ENCODE data around the gene CNTNAP4.

CNTNAP4 gene

GRCh38 chr16:76385601-76386230, 108.5 kb downstream of the CNTNAP4 start:
- Histone ChIP-seq H3K27me3 (ENCODE audit: insufficient read depth, low read length) (no peaks in the 10 kb centered on the region), H3K4me1 (ENCODE audit: insufficient read depth, low read length) (no peaks in the 10 kb centered on the region), H2AFZ (ENCODE audit: low read depth, low read length) (no peak overlapping the region), H3K4me3 (ENCODE audit: low read length) (no peak overlapping the region), H3K9me3 (ENCODE audit: low read length) (no peaks in the 10 kb centered on the region), H3K36me3 (ENCODE audit: insufficient read depth, low read length) (no peaks in the 10 kb centered on the region)

GRCh38 chr16:76386784-76387183, 109.6 kb downstream of the CNTNAP4 start:
- Histone ChIP-seq H3K36me3 (ENCODE audit: insufficient read depth, low read length) (no peaks in the 10 kb centered on the region), H3K9me3 (ENCODE audit: low read length) (no peaks in the 10 kb centered on the region), H3K27me3 (ENCODE audit: insufficient read depth, low read length) (no peaks in the 10 kb centered on the region), H3K4me1 (ENCODE audit: insufficient read depth, low read length) (no peaks in the 10 kb centered on the region), H2AFZ (ENCODE audit: low read depth, low read length) (no peak overlapping the region), H3K4me3 (ENCODE audit: low read length) (no peak overlapping the region)

GRCh38 chr16:76387994-76388393, 110.8 kb downstream of the CNTNAP4 start:
- Histone ChIP-seq H3K4me3 (ENCODE audit: low read length) (no peak overlapping the region), H3K27me3 (ENCODE audit: insufficient read depth, low read length) (no peaks in the 10 kb centered on the region), H3K9me3 (ENCODE audit: low read length) (no peaks in the 10 kb centered on the region), H2AFZ (ENCODE audit: low read depth, low read length) (no peak overlapping the region), H3K36me3 (ENCODE audit: insufficient read depth, low read length) (no peaks in the 10 kb centered on the region), H3K4me1 (ENCODE audit: insufficient read depth, low read length) (no peaks in the 10 kb centered on the region)

- Histone ChIP-seq H3K36me3 (ENCODE audit: insufficient read depth, low read length) (no peaks in the 10 kb centered on the region), H3K27me3 (ENCODE audit: insufficient read depth, low read length) (no peaks in the 10 kb centered on the region), H2AFZ (ENCODE audit: low read depth, low read length) (no peak overlapping the region), H3K4me1 (ENCODE audit: insufficient read depth, low read length) (no peaks in the 10 kb centered on the region), H3K9me3 (ENCODE audit: low read length) (no peaks in the 10 kb centered on the region), H3K4me3 (ENCODE audit: low read length) (no peak overlapping the region)
Observed at GRCh38 chr16:76389126-76389525, 111.9 kb downstream of the CNTNAP4 start.

GRCh38 chr16:76390476-76390875, 113.3 kb downstream of the CNTNAP4 start:
- H3K4me1 ChIP-seq (ENCODE audit: insufficient read depth, low read length), result no peaks in the 10 kb centered on the region
- H3K27me3 ChIP-seq (ENCODE audit: insufficient read depth, low read length), result no peaks in the 10 kb centered on the region
- no peaks in the 10 kb centered on the region for H3K36me3 ChIP-seq (ENCODE audit: insufficient read depth, low read length)
- H3K9me3 ChIP-seq (ENCODE audit: low read length), result no peaks in the 10 kb centered on the region
- H2AFZ ChIP-seq (ENCODE audit: low read depth, low read length), result no peak overlapping the region
- H3K4me3 ChIP-seq (ENCODE audit: low read length), result no peak overlapping the region

- H3K27me3 ChIP-seq (ENCODE audit: insufficient read depth, low read length), result no peaks in the 10 kb centered on the region
- H3K4me1 ChIP-seq (ENCODE audit: insufficient read depth, low read length), result no peaks in the 10 kb centered on the region
- no peaks in the 10 kb centered on the region for H3K9me3 ChIP-seq (ENCODE audit: low read length)
- no peak overlapping the region for H2AFZ ChIP-seq (ENCODE audit: low read depth, low read length)
- H3K36me3 ChIP-seq (ENCODE audit: insufficient read depth, low read length), result no peaks in the 10 kb centered on the region
- H3K4me3 ChIP-seq (ENCODE audit: low read length), result no peak overlapping the region
Observed at GRCh38 chr16:76396977-76397376, 119.8 kb downstream of the CNTNAP4 start.

GRCh38 chr16:76409706-76410105, 132.5 kb downstream of the CNTNAP4 start:
- no peaks in the 10 kb centered on the region for H3K27me3 ChIP-seq (ENCODE audit: insufficient read depth, low read length)
- H3K9me3 ChIP-seq (ENCODE audit: low read length), result no peaks in the 10 kb centered on the region
- H3K4me1 ChIP-seq (ENCODE audit: insufficient read depth, low read length), result no peaks in the 10 kb centered on the region
- H3K4me3 ChIP-seq (ENCODE audit: low read length), result no peak overlapping the region
- H2AFZ ChIP-seq (ENCODE audit: low read depth, low read length), result no peak overlapping the region
- H3K36me3 ChIP-seq (ENCODE audit: insufficient read depth, low read length), result no peaks in the 10 kb centered on the region

GRCh38 chr16:76421571-76421970, 144.4 kb downstream of the CNTNAP4 start:
- no peak overlapping the region for H2AFZ ChIP-seq (ENCODE audit: low read depth, low read length)
- H3K36me3 ChIP-seq (ENCODE audit: insufficient read depth, low read length), result no peaks in the 10 kb centered on the region
- H3K4me3 ChIP-seq (ENCODE audit: low read length), result no peak overlapping the region

GRCh38 chr16:76428858-76429257, 151.7 kb downstream of the CNTNAP4 start:
- Histone ChIP-seq H3K4me3 (ENCODE audit: low read length) (no peak overlapping the region), H3K27me3 (ENCODE audit: insufficient read depth, low read length) (no peaks in the 10 kb centered on the region), H2AFZ (ENCODE audit: low read depth, low read length) (no peak overlapping the region), H3K36me3 (ENCODE audit: insufficient read depth, low read length) (no peaks in the 10 kb centered on the region), H3K4me1 (ENCODE audit: insufficient read depth, low read length) (no peaks in the 10 kb centered on the region), H3K9me3 (ENCODE audit: low read length) (no peaks in the 10 kb centered on the region)

More at GRCh38 chr16:76421571-76421970, 144.4 kb downstream of the CNTNAP4 start:
- Histone ChIP-seq H3K9me3 (ENCODE audit: low read length) (no peaks in the 10 kb centered on the region), H3K27me3 (ENCODE audit: insufficient read depth, low read length) (no peaks in the 10 kb centered on the region), H3K4me1 (ENCODE audit: insufficient read depth, low read length) (no peaks in the 10 kb centered on the region)

- Histone ChIP-seq H3K27me3 (ENCODE audit: insufficient read depth, low read length) (no peaks in the 10 kb centered on the region), H3K9me3 (ENCODE audit: low read length) (no peaks in the 10 kb centered on the region), H3K36me3 (ENCODE audit: insufficient read depth, low read length) (no peaks in the 10 kb centered on the region), H2AFZ (ENCODE audit: low read depth, low read length) (no peak overlapping the region), H3K4me1 (ENCODE audit: insufficient read depth, low read length) (peaks cover 14% of the 10 kb centered on the region), H3K4me3 (ENCODE audit: low read length) (no peak overlapping the region)
Observed at GRCh38 chr16:76441391-76441790, 164.2 kb downstream of the CNTNAP4 start.

GRCh38 chr16:76441876-76442275, 164.7 kb downstream of the CNTNAP4 start:
- Histone ChIP-seq H3K4me3 (ENCODE audit: low read length) (no peak overlapping the region), H3K27me3 (ENCODE audit: insufficient read depth, low read length) (no peaks in the 10 kb centered on the region), H3K9me3 (ENCODE audit: low read length) (no peaks in the 10 kb centered on the region), H3K36me3 (ENCODE audit: insufficient read depth, low read length) (no peaks in the 10 kb centered on the region), H2AFZ (ENCODE audit: low read depth, low read length) (no peak overlapping the region), H3K4me1 (ENCODE audit: insufficient read depth, low read length) (peaks cover 14% of the 10 kb centered on the region)

- Histone ChIP-seq H2AFZ (ENCODE audit: low read depth, low read length) (no peak overlapping the region), H3K9me3 (ENCODE audit: low read length) (no peaks in the 10 kb centered on the region), H3K27me3 (ENCODE audit: insufficient read depth, low read length) (no peaks in the 10 kb centered on the region)
Observed at GRCh38 chr16:76443973-76444372, 166.8 kb downstream of the CNTNAP4 start.

GRCh38 chr16:76444832-76445231, 167.6 kb downstream of the CNTNAP4 start:
- Histone ChIP-seq H3K4me1 (ENCODE audit: insufficient read depth, low read length) (peaks cover 14% of the 10 kb centered on the region), H3K9me3 (ENCODE audit: low read length) (no peaks in the 10 kb centered on the region), H2AFZ (ENCODE audit: low read depth, low read length) (no peak overlapping the region), H3K4me3 (ENCODE audit: low read length) (no peak overlapping the region), H3K27me3 (ENCODE audit: insufficient read depth, low read length) (no peaks in the 10 kb centered on the region), H3K36me3 (ENCODE audit: insufficient read depth, low read length) (no peaks in the 10 kb centered on the region)

More at GRCh38 chr16:76443973-76444372, 166.8 kb downstream of the CNTNAP4 start:
- H3K36me3 ChIP-seq (ENCODE audit: insufficient read depth, low read length), result no peaks in the 10 kb centered on the region
- no peak overlapping the region for H3K4me3 ChIP-seq (ENCODE audit: low read length)
- H3K4me1 ChIP-seq (ENCODE audit: insufficient read depth, low read length), result peaks cover 14% of the 10 kb centered on the region

GRCh38 chr16:76445815-76446214, 168.6 kb downstream of the CNTNAP4 start:
- Histone ChIP-seq H3K9me3 (ENCODE audit: low read length) (no peaks in the 10 kb centered on the region), H2AFZ (ENCODE audit: low read depth, low read length) (no peak overlapping the region), H3K27me3 (ENCODE audit: insufficient read depth, low read length) (no peaks in the 10 kb centered on the region), H3K4me1 (ENCODE audit: insufficient read depth, low read length) (peaks cover 12% of the 10 kb centered on the region), H3K4me3 (ENCODE audit: low read length) (no peak overlapping the region), H3K36me3 (ENCODE audit: insufficient read depth, low read length) (no peaks in the 10 kb centered on the region)
